NCI-H2227 (cell line): Measurements from ENCODE around the gene MC3R.

Experiments
- DNase-seq: peaks from one replicate; lab custom pipeline; 2025; ENCODE audit not compliant: unreplicated experiment; lab: John Stamatoyannopoulos, UW

The MC3R gene

DNA sequence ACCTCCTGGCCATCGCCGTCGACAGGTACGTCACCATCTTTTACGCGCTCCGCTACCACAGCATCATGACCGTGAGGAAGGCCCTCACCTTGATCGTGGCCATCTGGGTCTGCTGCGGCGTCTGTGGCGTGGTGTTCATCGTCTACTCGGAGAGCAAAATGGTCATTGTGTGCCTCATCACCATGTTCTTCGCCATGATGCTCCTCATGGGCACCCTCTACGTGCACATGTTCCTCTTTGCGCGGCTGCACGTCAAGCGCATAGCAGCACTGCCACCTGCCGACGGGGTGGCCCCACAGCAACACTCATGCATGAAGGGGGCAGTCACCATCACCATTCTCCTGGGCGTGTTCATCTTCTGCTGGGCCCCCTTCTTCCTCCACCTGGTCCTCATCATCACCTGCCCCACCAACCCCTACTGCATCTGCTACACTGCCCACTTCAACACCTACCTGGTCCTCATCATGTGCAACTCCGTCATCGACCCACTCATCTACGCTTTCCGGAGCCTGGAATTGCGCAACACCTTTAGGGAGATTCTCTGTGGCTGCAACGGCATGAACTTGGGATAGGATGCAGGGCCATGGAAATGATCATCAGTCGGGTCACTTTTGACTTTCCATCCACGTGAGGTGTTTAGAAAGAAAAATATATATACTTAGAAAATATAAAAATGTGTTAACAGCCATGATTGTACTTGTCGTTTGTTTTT, 868 bp downstream of the MC3R start:
- peak; percentile 4 for DNase-seq

DNA sequence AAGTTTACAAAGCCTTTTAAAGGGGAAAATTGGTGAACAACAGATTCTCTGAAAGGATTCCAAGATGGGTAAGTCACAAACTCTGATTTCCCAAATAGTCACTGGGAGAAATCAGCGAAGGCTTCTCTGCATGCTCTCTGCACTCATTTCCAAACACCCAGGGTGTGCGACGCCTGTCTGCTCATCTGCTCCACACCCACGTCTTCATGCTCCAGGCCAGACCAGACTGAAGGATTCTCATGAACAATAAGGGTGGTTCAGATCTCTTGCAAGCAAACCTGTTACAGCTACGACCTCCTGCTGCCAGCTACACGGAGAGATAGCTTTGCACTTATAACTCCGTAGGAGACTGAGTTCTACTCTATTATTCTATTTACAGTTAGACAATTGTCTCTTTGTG, 1.4 kb downstream of the MC3R start:
- DNase-seq, result no peak

DNA sequence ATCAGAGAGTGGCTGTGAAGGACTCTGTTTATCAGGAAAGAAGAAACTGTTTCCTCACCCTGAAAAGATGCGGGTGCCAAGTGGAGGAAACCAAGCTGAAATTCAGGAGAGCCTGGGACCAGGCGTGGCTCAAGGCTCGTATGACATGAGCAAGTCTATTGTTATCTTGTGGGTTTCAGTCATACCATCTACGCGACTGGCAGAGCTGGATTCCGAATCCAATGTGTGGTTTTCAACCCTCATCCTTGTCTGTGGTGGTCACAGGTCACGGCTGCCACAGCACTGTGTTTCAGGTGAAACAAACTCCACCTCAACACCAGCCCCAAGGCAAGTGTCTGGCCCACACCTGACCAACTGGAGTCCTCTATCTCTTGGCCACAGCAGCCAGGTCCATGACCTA, 9.1 kb downstream of the MC3R start:
- DNase-seq, result no peak

DNA sequence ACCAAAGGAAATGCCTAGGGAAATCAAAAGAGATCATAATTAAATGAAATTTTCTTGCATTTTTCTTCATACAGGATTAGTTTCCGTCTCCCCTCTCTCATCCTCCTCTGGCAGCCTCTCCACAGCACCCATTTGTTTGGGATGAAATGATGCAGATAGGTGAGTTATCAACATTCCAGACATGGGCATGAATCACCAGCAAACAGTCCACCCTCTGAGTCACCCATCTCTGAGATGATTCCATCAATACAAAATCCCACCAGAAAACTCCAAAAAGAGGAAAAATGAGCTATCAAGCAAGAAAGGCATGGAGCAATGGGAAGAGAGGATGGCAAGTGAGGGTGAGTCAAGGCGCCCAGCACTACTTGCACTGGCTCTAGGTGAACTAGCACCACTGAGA, 11.4 kb downstream of the MC3R start:
- DNase-seq, result no peak

DNA sequence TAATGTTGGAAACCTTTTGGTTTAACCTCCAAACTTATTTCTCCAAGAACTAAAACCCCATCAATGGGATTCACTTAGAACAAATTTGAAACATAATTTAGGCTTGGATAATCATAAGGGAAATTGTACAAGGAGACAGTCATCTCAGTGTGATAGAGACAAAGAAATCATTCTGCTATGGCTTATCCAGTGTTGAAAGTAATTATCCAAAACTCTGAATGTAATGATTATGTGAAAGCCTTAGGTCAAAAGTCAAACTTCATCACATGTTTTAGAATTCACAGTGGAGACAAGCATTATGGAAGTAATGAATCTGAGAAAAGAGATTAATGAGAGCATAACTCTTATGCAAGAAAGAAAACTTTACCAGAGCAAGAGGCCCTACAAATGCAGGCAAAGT, 20.0 kb downstream of the MC3R start:
- DNase-seq, result no peak

DNA sequence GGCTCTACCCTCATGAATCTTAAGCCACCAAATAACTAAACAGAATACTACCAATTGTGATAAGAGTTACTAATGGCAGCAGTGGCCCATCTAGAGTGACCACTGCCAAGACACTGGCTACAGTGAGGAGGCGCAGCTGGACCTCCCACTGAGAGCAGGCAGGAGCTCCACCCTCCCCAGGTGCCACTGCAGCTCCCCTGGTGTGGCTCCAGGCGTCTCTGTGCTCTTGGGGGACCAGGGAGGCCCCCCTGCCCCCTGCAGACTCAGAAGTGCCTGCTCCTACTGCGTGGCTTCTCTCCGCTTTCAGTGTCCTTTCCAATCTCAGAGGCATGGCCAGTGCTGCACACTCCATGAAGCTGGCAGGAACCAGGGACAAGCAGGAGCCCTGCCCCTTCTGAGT, 23.4 kb downstream of the MC3R start:
- no peak for DNase-seq

DNA sequence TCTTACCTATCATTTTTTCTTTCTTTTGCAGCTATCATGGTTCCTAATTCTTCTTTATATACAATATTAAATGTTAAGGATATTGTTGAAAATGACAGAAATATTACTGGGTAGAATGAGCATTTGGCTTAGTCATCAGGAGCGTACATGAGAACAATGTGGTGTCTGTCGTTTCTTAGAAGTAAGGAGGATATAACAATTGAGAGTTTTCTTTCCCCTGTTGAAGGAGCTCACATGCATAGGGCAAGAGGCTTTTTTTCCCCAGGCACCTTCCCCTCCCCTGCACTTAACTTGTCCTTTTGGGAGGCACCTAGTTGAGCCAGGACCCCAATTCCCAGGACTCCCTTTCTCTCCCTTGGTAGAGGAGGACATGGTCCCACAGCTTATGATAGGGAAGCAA, 25.0 kb downstream of the MC3R start:
- no peak for DNase-seq

DNA sequence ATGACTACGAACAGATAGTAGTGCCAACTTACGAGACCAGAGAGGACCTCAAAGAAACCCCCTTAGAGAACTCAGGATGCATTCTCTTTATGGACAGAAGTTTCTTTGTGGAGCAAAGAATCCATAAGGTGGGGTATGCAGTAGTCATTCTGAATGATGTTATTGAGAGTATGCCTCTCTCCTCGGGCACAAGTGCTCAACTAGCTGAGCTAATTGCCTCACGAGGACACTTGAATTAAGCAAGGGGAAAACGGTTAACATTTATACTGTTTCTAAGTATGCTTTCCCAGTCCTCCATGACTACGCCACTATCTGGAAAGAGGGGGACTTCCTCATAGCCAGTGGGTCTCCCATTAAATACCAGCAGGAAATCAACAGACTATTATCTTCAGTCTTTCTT, 25.6 kb downstream of the MC3R start:
- DNase-seq, result no peak

DNA sequence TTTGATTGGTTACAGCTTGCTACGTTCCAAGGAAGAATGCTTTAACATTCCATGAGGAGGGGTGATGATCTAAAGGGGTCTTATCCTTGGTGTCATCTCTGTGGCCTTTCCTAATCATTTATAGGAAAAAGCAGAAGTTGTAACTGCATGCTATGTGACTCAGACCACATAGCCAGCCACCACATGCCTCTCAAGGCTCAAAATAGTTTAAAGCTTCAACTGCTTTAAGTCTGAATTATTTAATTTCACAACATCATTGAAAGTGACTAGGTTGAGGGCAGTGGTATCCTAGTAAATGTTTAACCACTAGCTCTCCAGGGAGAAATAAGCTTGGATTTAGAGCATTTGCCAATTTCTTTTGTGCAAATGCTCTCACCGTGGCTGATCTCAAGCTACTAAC, 29.7 kb downstream of the MC3R start:
- no peak for DNase-seq

DNA sequence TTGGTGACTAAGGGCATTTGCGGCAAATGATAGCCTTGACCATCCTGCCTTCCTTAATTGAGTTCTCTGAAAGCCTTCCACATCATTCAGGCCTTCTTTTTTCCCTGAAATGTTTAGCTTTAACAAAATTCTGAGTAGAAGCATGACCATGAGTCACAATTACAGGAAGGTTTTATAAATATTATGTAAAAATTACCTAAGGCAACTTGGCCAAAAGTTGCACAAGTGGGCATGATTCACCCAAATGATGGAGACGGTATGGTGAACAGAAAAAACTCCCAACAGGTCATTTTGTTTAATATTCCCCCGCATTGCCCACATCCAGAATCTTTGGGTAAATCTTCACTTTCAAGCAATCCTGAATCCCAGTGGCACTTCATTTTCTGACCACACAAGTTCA, 37.0 kb downstream of the MC3R start:
- DNase-seq, result no peak

DNA sequence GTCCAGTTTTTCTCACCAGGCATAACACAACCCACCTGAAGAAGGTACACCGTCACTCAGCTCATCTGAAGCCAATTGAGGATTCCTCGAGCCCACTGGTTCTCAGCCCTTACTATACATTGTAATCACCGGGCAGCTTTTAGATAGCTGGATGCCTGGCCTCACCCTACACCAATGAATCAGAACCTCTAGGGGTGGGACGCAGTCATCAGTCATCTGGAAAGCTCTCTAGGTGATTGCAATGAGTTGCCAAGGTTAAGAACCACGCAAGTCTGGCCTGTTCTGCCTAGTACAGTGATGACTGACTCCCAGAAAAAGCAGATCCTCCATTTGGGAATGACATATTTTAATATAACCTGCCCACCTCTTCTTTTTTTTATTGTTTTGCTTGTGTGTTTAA, 41.1 kb downstream of the MC3R start:
- DNase-seq, result no peak

DNA sequence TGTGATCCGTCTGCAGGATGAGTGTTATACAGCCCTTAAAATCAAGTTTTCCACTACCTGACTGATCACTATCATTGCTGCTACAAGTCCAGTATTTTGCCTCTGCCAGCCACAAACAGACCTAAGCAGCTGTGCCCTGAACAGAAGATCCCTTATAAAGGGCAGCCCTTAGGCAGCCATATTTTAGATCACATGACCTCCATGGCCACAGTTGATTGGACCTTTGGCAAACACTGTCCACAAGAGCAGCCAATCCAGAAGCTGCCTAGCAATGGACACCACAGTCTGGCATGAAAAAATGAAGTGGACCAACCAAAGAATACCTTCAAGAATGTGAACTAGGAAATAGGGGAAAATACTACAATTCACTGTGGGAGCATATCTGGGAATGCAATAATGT, 50.8 kb downstream of the MC3R start:
- no peak for DNase-seq
